Nucleus accumbens (tissue), 56 donors: Measurements from ENCODE around the gene GNAZ.
"Not testable (repeated sequence)": the region's sequence is repeated elsewhere in the genome, so short reads cannot be mapped to it uniquely, and the experiment has no call there.

Experiments used
- DNase-seq, 56 donors: peaks; one replicate each; lab custom pipeline; 2025; lab: John Stamatoyannopoulos, UW

The GNAZ gene

GRCh38 chr22:23070418-23071229 is at the start of gene GNAZ:
GNAZ (plus strand) TSS chr22:23070519; CDS start chr22:23095696, 25,177 bp downstream.
- DNase-seq: peak in 22 of 56 donors; percentile 17 to 70 (median 52)

DNA sequence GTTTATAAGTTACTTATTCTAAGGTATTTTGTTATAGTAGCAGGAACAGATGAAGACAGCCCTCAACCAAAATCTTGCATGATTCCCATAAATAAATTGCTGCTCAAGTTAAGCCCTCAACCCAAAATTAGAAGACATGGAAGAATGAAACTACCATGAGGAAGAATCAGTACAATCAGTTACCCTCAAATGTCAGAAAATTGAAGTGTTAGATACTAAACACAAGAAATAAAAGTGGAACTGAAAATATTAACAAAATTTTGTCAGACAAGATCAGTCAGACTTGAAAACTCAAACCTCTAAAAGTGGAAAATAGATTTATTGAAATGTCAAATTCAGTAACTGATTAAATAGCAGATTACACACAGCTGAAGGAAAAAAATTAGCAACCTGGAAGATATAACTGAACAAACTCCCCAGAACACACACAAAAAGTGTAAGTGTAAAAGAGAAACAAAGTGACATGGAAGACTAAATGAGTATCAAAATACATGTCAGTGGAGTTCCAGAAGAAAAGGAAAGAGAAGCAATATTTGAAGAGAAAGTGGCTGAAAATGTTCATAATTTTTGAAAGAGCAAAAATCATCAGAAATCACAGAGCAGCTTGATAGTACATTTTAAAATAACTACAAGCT is 49.5 kb upstream of the GNAZ start:
- DNase-seq: no peak

DNA sequence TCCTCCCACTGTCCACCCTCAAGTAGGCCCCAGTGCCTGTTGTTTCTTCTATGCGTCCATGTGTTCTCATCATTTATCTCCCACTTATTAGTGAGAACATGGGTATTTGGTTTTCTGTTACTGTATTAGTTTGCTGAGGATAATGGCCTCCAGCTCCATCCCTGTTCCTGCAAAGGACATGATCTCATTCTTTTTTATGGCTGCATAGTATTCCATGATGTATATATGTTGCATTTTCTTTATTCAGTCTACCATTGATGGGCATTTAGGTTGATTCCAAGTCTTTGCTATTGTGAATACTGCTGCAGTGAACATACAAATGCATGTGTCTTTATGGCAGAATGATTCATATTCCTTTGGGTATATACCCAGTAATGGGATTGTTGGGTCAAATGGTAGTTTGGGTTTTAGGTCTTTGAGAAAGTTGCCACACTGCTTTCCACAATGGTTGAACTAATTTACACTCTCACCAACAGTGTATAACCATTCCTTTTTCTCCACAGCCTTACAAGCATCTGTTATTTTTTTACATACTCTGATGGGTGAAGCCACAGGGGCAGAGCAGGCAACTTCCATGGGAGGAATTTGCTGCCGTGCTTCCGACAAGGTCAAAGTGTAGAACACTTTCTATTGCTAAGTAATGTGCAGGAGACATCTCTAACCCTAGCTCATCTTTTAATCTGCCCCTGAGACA is 48.5 kb upstream of the GNAZ start:
- not testable (repeated sequence) for DNase-seq

GRCh38 chr22:23023294-23023693 is 47.0 kb upstream of the GNAZ start:
- no peak for DNase-seq

GRCh38 chr22:23026777-23027176 is 43.5 kb upstream of the GNAZ start:
- DNase-seq: no peak

DNA sequence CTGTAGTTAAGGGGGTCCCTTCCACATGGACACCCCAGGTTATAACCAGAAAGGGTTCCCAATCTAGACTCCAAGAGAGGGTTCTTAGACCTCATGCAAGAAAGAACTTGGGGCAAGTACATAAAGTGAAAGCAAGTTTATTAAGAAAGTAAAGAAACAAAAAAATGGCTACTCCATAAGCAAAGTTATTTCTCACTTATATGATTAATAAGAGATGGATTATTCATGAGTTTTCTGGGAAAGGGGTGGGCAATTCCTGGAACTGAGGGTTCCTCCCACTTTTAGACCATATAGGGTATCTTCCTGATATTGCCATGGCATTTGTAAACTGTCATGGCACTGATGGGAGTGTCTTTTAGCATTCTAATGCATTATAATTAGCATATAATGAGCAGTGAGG is 42.5 kb upstream of the GNAZ start:
- DNase-seq: not testable (repeated sequence)

DNA sequence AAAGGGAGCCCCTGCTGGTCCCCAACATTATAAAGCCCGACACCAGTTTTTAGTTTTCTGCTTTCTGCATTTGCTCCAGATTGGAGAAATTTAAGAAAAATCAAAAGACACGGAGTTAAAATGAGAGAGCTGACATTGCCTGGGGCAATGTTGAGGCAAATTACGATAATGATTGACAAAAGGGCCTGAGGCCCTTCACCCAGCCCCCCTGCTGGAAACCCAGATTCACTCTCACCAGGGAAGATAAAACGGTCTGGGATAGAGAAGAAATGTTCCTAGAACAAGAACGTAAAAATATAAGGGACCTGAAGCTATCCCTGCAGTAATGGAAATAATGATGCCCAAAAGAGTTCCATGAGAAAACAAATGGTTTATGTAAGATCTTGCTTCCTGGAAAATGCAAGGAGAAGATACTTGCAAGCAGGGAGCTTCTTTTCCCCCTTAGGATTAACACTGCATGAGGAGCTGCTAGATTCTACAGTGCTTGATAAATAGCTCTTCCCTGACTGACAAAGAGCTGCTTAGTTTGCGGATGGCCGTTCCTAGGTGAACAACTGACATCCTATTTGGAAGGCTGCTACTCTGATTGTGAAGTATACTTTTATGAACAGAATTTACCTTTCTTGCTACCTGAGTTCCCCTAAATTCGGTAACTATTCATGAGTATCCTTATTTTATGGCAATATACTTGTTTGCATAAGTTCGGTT is 40.6 kb upstream of the GNAZ start:
- DNase-seq: no peak

DNA sequence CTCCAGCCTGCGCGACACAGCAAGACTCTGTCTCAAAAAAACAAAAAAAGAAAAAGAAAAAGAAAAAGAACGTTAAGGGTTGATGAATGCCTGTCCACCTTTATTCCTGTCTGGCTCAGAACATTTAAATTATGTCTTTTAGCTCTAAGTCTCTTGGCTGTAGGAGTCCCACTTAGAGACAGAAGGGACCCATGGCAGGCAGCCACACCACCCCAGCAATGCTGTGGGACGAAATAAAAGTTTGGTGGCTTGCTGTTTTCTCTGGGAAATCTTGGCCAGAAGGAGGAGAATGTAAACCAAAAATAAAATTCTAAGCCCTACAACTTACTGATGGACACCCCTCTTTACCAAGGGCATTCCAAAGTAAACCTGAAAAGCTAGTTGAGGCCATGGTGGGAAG is 38.9 kb upstream of the GNAZ start:
- DNase-seq: no peak

DNA sequence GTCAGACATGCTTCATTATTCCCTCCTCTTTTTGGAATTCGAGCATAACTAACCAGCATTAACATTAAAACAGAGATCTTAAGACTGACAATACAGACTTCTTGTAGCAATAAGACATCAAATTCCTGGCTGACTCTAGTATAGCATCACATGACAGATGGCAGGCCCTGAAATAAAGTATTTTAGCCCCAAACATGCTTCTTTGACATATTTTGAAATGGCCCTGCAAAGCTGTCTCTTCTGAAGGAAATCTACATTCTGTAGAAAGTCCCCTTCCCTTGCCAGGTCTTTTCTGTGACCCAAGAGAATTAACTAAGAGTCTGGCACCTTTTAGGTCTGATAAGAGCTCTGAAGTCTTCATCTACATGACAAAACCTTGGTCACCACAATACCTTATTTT is 38.5 kb upstream of the GNAZ start:
- DNase-seq: no peak

- no peak for DNase-seq
Measured at GRCh38 chr22:23032658-23033057, 37.7 kb upstream of the GNAZ start.

DNA sequence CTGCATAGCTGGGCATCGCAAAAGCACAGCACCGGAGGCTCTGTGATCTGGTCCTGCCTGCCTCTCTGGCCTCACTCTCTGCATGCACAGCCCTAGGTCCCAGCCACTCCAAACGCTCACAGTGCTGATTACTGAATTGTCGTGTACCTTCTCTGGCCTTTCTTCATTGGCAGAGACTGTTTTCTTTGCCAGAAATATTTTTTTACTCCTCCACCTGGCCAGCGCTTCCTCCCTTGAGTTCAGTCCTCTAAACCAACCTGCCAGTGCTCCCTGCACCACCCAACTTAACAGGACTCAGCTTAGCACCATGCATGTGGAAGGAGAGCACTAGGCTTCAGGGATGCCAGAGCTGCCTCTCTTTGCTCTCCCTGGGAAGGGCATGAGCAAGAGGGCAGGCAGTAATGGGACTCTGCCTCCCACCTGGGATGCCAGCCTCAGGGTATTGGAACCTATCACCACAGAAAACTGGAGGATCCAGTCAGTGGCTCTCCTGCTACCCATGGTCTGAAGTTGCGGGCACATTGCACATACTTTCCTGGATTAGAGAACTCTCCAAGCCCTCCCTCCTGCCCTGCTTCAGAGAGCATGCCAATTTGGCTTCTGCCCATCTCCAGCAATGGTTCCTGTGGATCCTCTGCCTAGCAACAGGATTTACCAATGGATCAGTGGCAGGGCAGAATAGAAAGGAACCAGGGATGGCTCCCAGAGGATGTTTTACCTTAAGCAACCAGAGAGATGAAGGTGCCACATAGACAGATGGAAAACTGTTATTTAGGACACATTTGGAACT is 37.0 kb upstream of the GNAZ start:
- peak in 7 of 56 donors; percentile 2 to 39 (median 5) for DNase-seq

GRCh38 chr22:23034621-23035556 is 35.4 kb upstream of the GNAZ start:
- DNase-seq: no peak

GRCh38 chr22:23035557-23036277 is 34.6 kb upstream of the GNAZ start:
- DNase-seq: no peak

GRCh38 chr22:23036684-23037428 is 33.5 kb upstream of the GNAZ start:
- DNase-seq: no peak

DNA sequence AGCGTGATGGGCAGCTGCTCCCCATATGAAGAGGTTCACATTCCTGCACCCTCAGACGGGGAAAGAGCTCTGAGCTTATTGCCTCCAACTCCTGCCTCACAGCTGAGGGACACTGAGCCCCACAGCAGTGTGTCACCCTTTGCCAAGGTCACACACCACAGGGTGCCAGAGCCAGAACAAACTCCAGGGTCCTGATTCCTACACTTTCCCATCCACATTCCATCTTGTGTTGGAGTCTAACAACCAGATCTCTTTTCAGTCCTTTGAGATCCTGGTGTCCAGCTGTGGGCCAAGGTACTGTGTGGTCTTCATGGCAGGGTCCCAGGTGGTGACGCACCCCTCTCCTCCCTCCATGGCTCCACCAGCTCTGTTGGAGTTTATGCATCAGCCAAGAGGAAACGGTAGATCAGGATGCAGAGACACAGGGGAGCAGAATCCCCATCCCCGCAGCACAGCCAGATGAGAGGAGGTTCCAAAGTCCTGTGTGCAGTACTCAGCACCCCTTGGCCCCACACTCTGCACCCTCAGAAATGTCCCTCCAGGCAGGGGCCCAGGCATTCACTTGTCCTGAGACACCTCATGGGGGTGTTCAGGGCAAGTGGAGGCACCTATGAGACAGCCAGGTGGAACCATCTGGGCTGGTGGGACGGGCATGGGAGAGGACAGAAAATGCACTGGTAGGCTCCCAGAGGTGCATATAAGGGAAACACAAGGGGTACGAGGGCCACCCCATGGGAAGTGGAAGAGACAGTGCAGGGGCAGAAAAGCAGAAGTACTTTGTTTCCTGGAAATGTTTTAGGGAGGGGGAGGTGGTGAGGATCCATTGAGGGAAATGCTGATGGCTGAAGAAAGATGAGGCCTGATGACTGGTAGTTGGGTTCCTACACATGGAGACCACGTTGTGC is 32.6 kb upstream of the GNAZ start:
- DNase-seq: no peak

GRCh38 chr22:23038334-23038642 is 32.0 kb upstream of the GNAZ start:
- no peak for DNase-seq

DNA sequence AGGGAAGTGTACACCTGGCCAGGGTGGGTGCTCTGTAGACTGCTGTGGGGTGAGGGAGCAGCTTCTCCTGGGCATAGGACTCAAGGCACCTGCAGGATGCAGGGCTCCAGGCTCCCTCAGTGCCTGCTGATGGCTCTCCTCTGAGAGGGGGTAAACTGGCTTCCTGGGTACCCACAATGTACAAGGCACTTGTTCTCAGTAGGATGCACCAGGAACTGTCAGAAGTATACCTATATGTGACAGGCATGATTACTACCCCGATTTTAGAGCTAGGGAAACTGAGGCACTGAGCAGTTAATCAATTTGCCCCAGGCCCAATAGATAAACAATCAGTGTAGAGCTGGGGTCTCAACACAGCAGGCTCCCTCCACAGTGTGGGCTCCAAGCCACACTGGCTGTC is 31.4 kb upstream of the GNAZ start:
- no peak for DNase-seq
